ENCODE data around the gene KRT72.

Gene KRT72

GRCh38 chr12:52575948-52576347 is 25.3 kb downstream of the KRT72 start:
- DNase-seq = no peak

GRCh38 chr12:52575256-52575655 is 26.0 kb downstream of the KRT72 start:
- no peak for DNase-seq

- no peak for DNase-seq
These were observed 27.5 kb downstream of the KRT72 start, which contains the start of gene KRT74 for GRCh38 chr12:52573743-52574142. TSS of gene KRT74 (minus strand) at chr12:52573843. CDS start at chr12:52573777, 66 bp downstream.

GRCh38 chr12:52573306-52573705 is 28.0 kb downstream of the KRT72 start:
- no peak for DNase-seq

GRCh38 chr12:52570511-52570910 is 30.8 kb downstream of the KRT72 start:
- DNase-seq = no peak

- DNase-seq = no peak
These were observed 33.2 kb downstream of the KRT72 start for GRCh38 chr12:52568111-52568510.

- DNase-seq = no peak
These were observed 34.4 kb downstream of the KRT72 start for GRCh38 chr12:52566847-52567291.

GRCh38 chr12:52564582-52564981 is 36.7 kb downstream of the KRT72 start:
- no peak for DNase-seq

- DNase-seq = no peak
These were observed 39.3 kb downstream of the KRT72 start for GRCh38 chr12:52561880-52562449.

- no peak for DNase-seq
These were observed 41.3 kb downstream of the KRT72 start for GRCh38 chr12:52559979-52560378.

- peak; percentile 40 for DNase-seq
These were observed 42.4 kb downstream of the KRT72 start for GRCh38 chr12:52558781-52559445.

- DNase-seq = no peak
These were observed 43.8 kb downstream of the KRT72 start for GRCh38 chr12:52557476-52557875.

GRCh38 chr12:52555577-52555976 is 45.7 kb downstream of the KRT72 start:
- DNase-seq = no peak

- no peak for DNase-seq
These were observed 48.5 kb downstream of the KRT72 start, which contains the start of gene KRT71 for GRCh38 chr12:52552681-52553195. TSS of gene KRT71 (minus strand) at chr12:52553145. CDS start at chr12:52553077, 68 bp downstream.

- peak; percentile 31 for DNase-seq
These were observed 49.2 kb downstream of the KRT72 start for GRCh38 chr12:52552055-52552454.

- no peak for DNase-seq
These were observed 49.9 kb downstream of the KRT72 start for GRCh38 chr12:52551216-52551865.

GRCh38 chr12:52546126-52546525 is 55.1 kb downstream of the KRT72 start:
- DNase-seq = no peak

- DNase-seq = peak; percentile 68
These were observed 57.0 kb downstream of the KRT72 start for GRCh38 chr12:52543985-52544883.

GRCh38 chr12:52542785-52543318 is 58.4 kb downstream of the KRT72 start:
- DNase-seq = no peak

GRCh38 chr12:52542157-52542556 is 59.1 kb downstream of the KRT72 start:
- no peak for DNase-seq

GRCh38 chr12:52541709-52542108 is 59.6 kb downstream of the KRT72 start:
- DNase-seq = no peak

- DNase-seq = no peak
These were observed 60.7 kb downstream of the KRT72 start for GRCh38 chr12:52540531-52540930.

- DNase-seq = no peak
These were observed 61.5 kb downstream of the KRT72 start for GRCh38 chr12:52539821-52540173.
